Loucy (cell line): ENCODE measurements around the gene CNPPD1.

ENCODE experiments used
- H2AFZ ChIP-seq: fragments of 200-600 bp; sonication (generic); 2 replicates; pipeline ENCODE4 v1.6.0; 2016; ENCODE audit warnings: antibody characterized with exemption, mild to moderate bottlenecking, low read length, moderate library complexity
- H3F3A ChIP-seq: fragments of 200-600 bp; 2 replicates; pipeline ENCODE4 v1.6.0; 2016; ENCODE audit warnings: antibody characterized with exemption, low read depth, mild to moderate bottlenecking
- H3K27me3 ChIP-seq: fragments of 200-600 bp; sonication (generic); 2 replicates; pipeline ENCODE4 v1.6.1; 2014; ENCODE audit warnings: low read length, mild to moderate bottlenecking; ENCODE audit not compliant: insufficient read depth, poor library complexity, severe bottlenecking
- H3K36me3 ChIP-seq: fragments of 200-600 bp; sonication (generic); 2 replicates; pipeline ENCODE4 v1.6.1; 2016; ENCODE audit warnings: low read length; ENCODE audit not compliant: insufficient read depth
- H3K4me1 ChIP-seq: fragments of 200-600 bp; sonication (generic); 2 replicates; pipeline ENCODE4 v1.5.1; 2014; ENCODE audit warnings: low read length, mild to moderate bottlenecking; ENCODE audit not compliant: insufficient read depth, poor library complexity, severe bottlenecking
- H3K4me2 ChIP-seq: fragments of 200-600 bp; sonication (generic); 2 replicates; pipeline ENCODE4 v1.6.0; 2014; ENCODE audit warnings: antibody characterized with exemption, low read length, low read depth, mild to moderate bottlenecking; ENCODE audit not compliant: poor library complexity, severe bottlenecking
- H3K4me3 ChIP-seq: fragments of 200-600 bp; sonication (generic); 2 replicates; pipeline ENCODE4 v1.5.1; 2014; ENCODE audit warnings: low read length, mild to moderate bottlenecking, mixed read lengths; ENCODE audit not compliant: poor library complexity, severe bottlenecking
- H3K79me2 ChIP-seq: fragments of 200-600 bp; sonication (generic); 2 replicates; pipeline ENCODE4 v1.6.1; 2014; ENCODE audit warnings: low read length; ENCODE audit not compliant: insufficient read depth
- H3K9ac ChIP-seq: fragments of 200-600 bp; sonication (generic); 2 replicates; pipeline ENCODE4 v1.6.0; 2014; ENCODE audit warnings: mild to moderate bottlenecking, low read depth, low read length, moderate library complexity; ENCODE audit not compliant: poor library complexity, severe bottlenecking
- H3K9me2 ChIP-seq: fragments of 200-600 bp; sonication (generic); replicated peaks from 2 replicates; pipeline ENCODE4 v1.6.1; 2016; ENCODE audit warnings: low read depth, low read length, mixed read lengths
- H3K9me3 ChIP-seq: fragments of 200-600 bp; sonication (generic); 2 replicates; pipeline ENCODE4 v1.6.1; 2014; ENCODE audit warnings: mild to moderate bottlenecking, antibody characterized with exemption, low read length, low read depth; ENCODE audit not compliant: insufficient read depth
- H4K20me1 ChIP-seq: fragments of 200-600 bp; sonication (generic); 2 replicates; pipeline ENCODE4 v1.6.0; 2014; ENCODE audit warnings: antibody characterized with exemption, low read length, mild to moderate bottlenecking; ENCODE audit not compliant: insufficient read depth, poor library complexity, severe bottlenecking
- EZH2phosphoT487 ChIP-seq: fragments of 200-600 bp; IDR thresholded peaks from 2 replicates; pipeline ENCODE4 v1.6.1; 2018; ENCODE audit warnings: antibody characterized with exemption, mild to moderate bottlenecking, moderate library complexity, borderline replicate concordance
- TF ChIP-seq, protein P1 (sequence below): fragments of 200-600 bp; sonication (generic); conservative IDR thresholded peaks from 2 replicates; pipeline ENCODE4 v1.5.1; 2014; ENCODE audit warnings: mild to moderate bottlenecking, antibody characterized with exemption, low read length

CNPPD1 gene

DNA sequence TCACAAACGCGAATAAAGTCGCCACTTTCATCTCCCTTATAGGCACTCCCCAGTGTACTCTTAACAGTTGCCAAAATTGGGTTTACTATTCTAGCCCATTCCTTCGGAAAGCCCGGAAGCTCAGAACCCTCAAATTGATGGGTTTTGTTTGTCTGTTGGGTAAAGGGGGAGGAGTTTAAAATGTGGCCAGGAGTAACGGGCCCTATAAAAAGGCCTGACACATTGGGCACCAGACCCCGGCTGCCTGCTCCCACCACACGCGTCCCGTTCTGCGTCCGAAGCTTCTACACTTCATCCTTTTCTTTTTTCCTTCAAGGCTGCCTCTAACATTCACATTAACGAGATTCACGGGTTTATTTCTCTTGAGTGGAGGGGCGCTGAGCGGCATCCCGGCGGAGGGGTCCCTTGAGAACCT, 16.9 kb downstream of the CNPPD1 start:
- H3K4me1 ChIP-seq = peaks cover 23% of the 10 kb centered on the region
- no peaks in the 10 kb centered on the region for H3K36me3 ChIP-seq
- no peaks in the 10 kb centered on the region for H3K9me2 ChIP-seq
- H3K9ac ChIP-seq = peak overlapping the region; percentile 74
- peak overlapping the region; percentile 87; the same call in 1 of the 2 replicates for H2AFZ ChIP-seq
- no peaks in the 10 kb centered on the region for H3K9me3 ChIP-seq
- no peak for TF ChIP-seq EZH2phosphoT487
- TF ChIP-seq, protein P1, sequence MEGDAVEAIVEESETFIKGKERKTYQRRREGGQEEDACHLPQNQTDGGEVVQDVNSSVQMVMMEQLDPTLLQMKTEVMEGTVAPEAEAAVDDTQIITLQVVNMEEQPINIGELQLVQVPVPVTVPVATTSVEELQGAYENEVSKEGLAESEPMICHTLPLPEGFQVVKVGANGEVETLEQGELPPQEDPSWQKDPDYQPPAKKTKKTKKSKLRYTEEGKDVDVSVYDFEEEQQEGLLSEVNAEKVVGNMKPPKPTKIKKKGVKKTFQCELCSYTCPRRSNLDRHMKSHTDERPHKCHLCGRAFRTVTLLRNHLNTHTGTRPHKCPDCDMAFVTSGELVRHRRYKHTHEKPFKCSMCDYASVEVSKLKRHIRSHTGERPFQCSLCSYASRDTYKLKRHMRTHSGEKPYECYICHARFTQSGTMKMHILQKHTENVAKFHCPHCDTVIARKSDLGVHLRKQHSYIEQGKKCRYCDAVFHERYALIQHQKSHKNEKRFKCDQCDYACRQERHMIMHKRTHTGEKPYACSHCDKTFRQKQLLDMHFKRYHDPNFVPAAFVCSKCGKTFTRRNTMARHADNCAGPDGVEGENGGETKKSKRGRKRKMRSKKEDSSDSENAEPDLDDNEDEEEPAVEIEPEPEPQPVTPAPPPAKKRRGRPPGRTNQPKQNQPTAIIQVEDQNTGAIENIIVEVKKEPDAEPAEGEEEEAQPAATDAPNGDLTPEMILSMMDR = no peak
- H4K20me1 ChIP-seq = no peaks in the 10 kb centered on the region
- no peaks in the 10 kb centered on the region for H3K27me3 ChIP-seq
- no peaks in the 10 kb centered on the region for H3K79me2 ChIP-seq
- peak overlapping the region; percentile 81 for H3K4me3 ChIP-seq
- H3F3A ChIP-seq = no peaks in the 10 kb centered on the region
- peak overlapping the region; percentile 71 for H3K4me2 ChIP-seq

DNA sequence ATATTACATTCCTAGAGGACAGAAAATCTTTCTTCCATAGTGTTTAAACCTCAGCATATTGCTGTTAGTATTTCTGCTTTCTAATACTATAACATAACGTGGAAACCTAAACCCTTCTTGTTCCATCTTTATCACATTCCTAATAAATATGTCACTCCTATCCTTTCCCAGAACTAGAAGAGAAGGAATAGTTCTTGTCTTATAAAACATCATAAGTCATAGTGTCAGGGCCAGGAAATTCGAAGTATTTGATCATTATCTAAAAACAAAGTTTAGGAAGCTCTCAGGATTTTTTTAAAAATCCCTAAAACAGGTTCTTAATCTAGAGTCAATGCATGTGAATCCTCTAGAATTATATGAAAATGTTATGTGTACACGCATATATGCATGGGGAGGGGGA, 18.1 kb downstream of the CNPPD1 start:
- Histone ChIP-seq H3K79me2 (no peaks in the 10 kb centered on the region), H3K9ac (no peak overlapping the region), H3K9me3 (no peaks in the 10 kb centered on the region), H4K20me1 (peaks cover 2% of the 10 kb centered on the region), H3K4me3 (no peak overlapping the region), H3K27me3 (no peaks in the 10 kb centered on the region), H2AFZ (no peak overlapping the region), H3K9me2 (no peaks in the 10 kb centered on the region), H3F3A (no peaks in the 10 kb centered on the region), H3K36me3 (no peaks in the 10 kb centered on the region), H3K4me2 (no peak overlapping the region), H3K4me1 (peaks cover 23% of the 10 kb centered on the region)
- no peak for TF ChIP-seq EZH2phosphoT487
- TF ChIP-seq, protein P1 = no peak

DNA sequence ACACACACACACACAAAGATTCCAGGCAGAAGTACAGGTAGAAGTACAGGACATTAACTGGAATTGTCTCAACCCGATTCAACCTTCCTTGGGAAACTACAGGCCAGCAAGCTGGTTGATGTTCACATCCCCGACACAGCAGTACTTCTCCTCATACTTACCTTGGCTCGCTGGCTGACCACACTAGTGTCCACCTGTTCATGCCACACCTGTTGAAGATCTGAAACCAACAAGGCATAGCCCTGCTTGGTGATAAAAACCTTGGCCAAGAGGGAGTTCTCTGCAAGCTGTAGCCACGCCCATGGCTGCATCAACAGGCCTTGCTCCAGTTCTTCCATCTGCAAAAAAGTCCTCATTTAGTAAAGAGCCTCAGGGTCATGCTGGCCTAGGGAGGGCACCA, 18.7 kb downstream of the CNPPD1 start:
- Histone ChIP-seq H3K36me3 (no peaks in the 10 kb centered on the region), H3K9me2 (no peaks in the 10 kb centered on the region), H3K9ac (no peak overlapping the region), H3K27me3 (no peaks in the 10 kb centered on the region), H2AFZ (no peak overlapping the region), H3K9me3 (no peaks in the 10 kb centered on the region), H3K4me3 (no peak overlapping the region), H3K79me2 (no peaks in the 10 kb centered on the region), H3K4me1 (peaks cover 23% of the 10 kb centered on the region), H4K20me1 (peaks cover 2% of the 10 kb centered on the region), H3K4me2 (no peak overlapping the region), H3F3A (no peaks in the 10 kb centered on the region)
- TF ChIP-seq EZH2phosphoT487 = no peak
- TF ChIP-seq, protein P1 = no peak
